Neuronal stem cell (in vitro differentiated cells): ENCODE data around the gene ABLIM1.

Experiments used
- DNase-seq: peaks from one replicate; pipeline ENCODE4 v3.0.0-alpha.2; 2013; ENCODE audit warnings: low spot score
- H2AFZ ChIP-seq: one replicate; pipeline ENCODE4 v1.6.1; 2013; ENCODE audit warnings: mild to moderate bottlenecking, low read length, inconsistent platforms
- H2AK5ac ChIP-seq: 2 replicates; pipeline ENCODE4 v1.6.1; 2013; ENCODE audit warnings: low read depth, mild to moderate bottlenecking, inconsistent platforms, low read length, moderate library complexity, mixed read lengths
- H2BK120ac ChIP-seq: 2 replicates; pipeline ENCODE4 v1.6.1; 2013; ENCODE audit warnings: low read depth, mild to moderate bottlenecking, inconsistent platforms, low read length, moderate library complexity, mixed read lengths
- H2BK12ac ChIP-seq: one replicate; pipeline ENCODE4 v1.6.1; 2013; ENCODE audit warnings: low read length, inconsistent platforms
- H2BK15ac ChIP-seq: 2 replicates; pipeline ENCODE4 v1.6.1; 2013; ENCODE audit warnings: mild to moderate bottlenecking, low read length, inconsistent platforms, mixed read lengths
- H2BK5ac ChIP-seq: one replicate; pipeline ENCODE4 v1.6.1; 2013; ENCODE audit warnings: inconsistent platforms, mild to moderate bottlenecking, low read length, moderate library complexity
- H3K14ac ChIP-seq: one replicate; pipeline ENCODE4 v1.6.1; 2013; ENCODE audit warnings: low read length, inconsistent platforms
- H3K18ac ChIP-seq: 2 replicates; pipeline ENCODE4 v1.6.1; 2013; ENCODE audit warnings: low read length, inconsistent platforms
- H3K23ac ChIP-seq: 2 replicates; pipeline ENCODE4 v1.6.1; 2013; ENCODE audit warnings: low read depth, mild to moderate bottlenecking, mixed read lengths, low read length, inconsistent platforms; ENCODE audit not compliant: poor library complexity
- H3K27ac ChIP-seq: replicated peaks from 3 replicates; pipeline ENCODE4 v1.5.1; 2013; ENCODE audit warnings: low read length, inconsistent platforms
- H3K27me3 ChIP-seq, 3 experiments: 2 replicates each; pipeline ENCODE4 v1.6.1; 2013; ENCODE audit warnings: low read length in 3 of 3, mild to moderate bottlenecking in 2 of 3, inconsistent platforms in 1 of 3, low read depth in 1 of 3, mixed read lengths in 1 of 3, moderate library complexity in 1 of 3; ENCODE audit not compliant: control insufficient read depth in 3 of 3, insufficient read depth in 3 of 3
- H3K36me3 ChIP-seq, 2 donors: replicated peaks in 1 of 2; 2 replicates each; pipeline ENCODE4 v1.6.1; 2013; ENCODE audit warnings: low read length in 2 of 2; ENCODE audit not compliant: control insufficient read depth in 2 of 2, insufficient read depth in 2 of 2
- H3K4ac ChIP-seq: 2 replicates; pipeline ENCODE4 v1.6.1; 2013; ENCODE audit warnings: inconsistent platforms, mild to moderate bottlenecking, low read length, moderate library complexity
- H3K4me1 ChIP-seq, 2 donors: 1 replicate in 1 of 2; 2 replicates in 1 of 2; pipeline ENCODE4 v1.6.1; 2013; ENCODE audit warnings: low read length in 2 of 2, low read depth in 1 of 2; ENCODE audit not compliant: control insufficient read depth in 2 of 2, insufficient read depth in 1 of 2
- H3K4me2 ChIP-seq: one replicate; pipeline ENCODE4 v1.6.1; 2013; ENCODE audit warnings: mild to moderate bottlenecking, low read length, inconsistent platforms; ENCODE audit not compliant: insufficient read depth, poor library complexity, severe bottlenecking
- H3K4me3 ChIP-seq, 2 donors: 2 replicates each; pipeline ENCODE4 v1.5.1; 2013; ENCODE audit warnings: low read length in 2 of 2, mild to moderate bottlenecking in 2 of 2, inconsistent platforms in 1 of 2, moderate library complexity in 1 of 2
- H3K79me1 ChIP-seq: one replicate; pipeline ENCODE4 v1.6.1; 2013; ENCODE audit warnings: low read depth, mild to moderate bottlenecking, inconsistent platforms, low read length, moderate library complexity
- H3K9ac ChIP-seq: one replicate; pipeline ENCODE4 v1.6.1; 2013; ENCODE audit warnings: mild to moderate bottlenecking, low read depth, low read length, inconsistent platforms; ENCODE audit not compliant: poor library complexity
- H3K9me3 ChIP-seq, 2 donors: replicated peaks in 1 of 2; 2 replicates each; pipeline versions ENCODE3 to v1.6.1; 2013; ENCODE audit warnings: low read length in 2 of 2, mild to moderate bottlenecking in 2 of 2, inconsistent platforms in 1 of 2, low read depth in 1 of 2, mixed read lengths in 1 of 2, moderate library complexity in 1 of 2; ENCODE audit not compliant: control insufficient read depth in 2 of 2, insufficient read depth in 1 of 2
- H4K8ac ChIP-seq: one replicate; pipeline ENCODE4 v1.6.1; 2013; ENCODE audit warnings: low read depth, mild to moderate bottlenecking, inconsistent platforms, low read length, moderate library complexity
- H4K91ac ChIP-seq: one replicate; pipeline ENCODE4 v1.6.1; 2013; ENCODE audit warnings: low read length, low read depth, mild to moderate bottlenecking, inconsistent platforms; ENCODE audit not compliant: poor library complexity
- WGBS, 2 donors: extraction: QIAGEN DNeasy Blood & Tissue Kit; methylation state at CpG; one replicate each; pipeline ENCODE4 v1.1.7; 2013; ENCODE audit warnings: missing lambda C conversion rate in 2 of 2, mixed read lengths in 1 of 2; ENCODE audit not compliant: insufficient read length in 2 of 2, insufficient replicate concordance in 1 of 2; ENCODE audit errors: extremely low coverage in 2 of 2; 5-methylcytosine and 5-hydroxymethylcytosine counted together

The ABLIM1 gene

GRCh38 chr10:114537736-114538135, 120.3 kb downstream of the ABLIM1 start:
- Histone ChIP-seq H3K4me1 (peaks cover 10 to 12% of the 10 kb centered on the region in 2 donors), H3K4me2 (no peak overlapping the region), H3K4ac (no peak overlapping the region), H2BK120ac (no peak overlapping the region), H3K23ac (no peak overlapping the region), H3K14ac (no peak overlapping the region), H2BK12ac (no peak overlapping the region), H3K18ac (no peak overlapping the region), H2AFZ (peak overlapping the region; percentile 58), H2BK15ac (no peak overlapping the region), H2AK5ac (no peak overlapping the region), H3K9me3 (peaks cover 3 to 6% of the 10 kb centered on the region in 2 donors), H3K4me3 (no peak overlapping the region), H2BK5ac (no peak overlapping the region), H3K27ac (peak overlapping the region; percentile 62), H3K79me1 (no peaks in the 10 kb centered on the region), H3K27me3 (no peaks in the 10 kb centered on the region), H4K8ac (no peak overlapping the region), H3K36me3 (no peaks in the 10 kb centered on the region), H4K91ac (no peak overlapping the region), H3K9ac (no peak overlapping the region)
- WGBS, 2 donors = no CpG with 5 or more reads among the region's 1 CpG
- no peak for DNase-seq

GRCh38 chr10:114534571-114534981, 123.5 kb downstream of the ABLIM1 start:
- H4K91ac ChIP-seq = no peak overlapping the region
- no CpG with 5 or more reads among the region's 6 CpGs for WGBS, 2 donors

GRCh38 chr10:114532226-114532625, 125.8 kb downstream of the ABLIM1 start:
- Histone ChIP-seq H2BK15ac (no peak overlapping the region), H3K18ac (peak overlapping the region; percentile 49), H3K4ac (no peak overlapping the region), H2BK120ac (no peak overlapping the region), H3K27me3 (no peaks in the 10 kb centered on the region), H3K9ac (no peak overlapping the region), H4K91ac (no peak overlapping the region), H3K9me3 (peaks cover 3 to 6% of the 10 kb centered on the region in 2 donors), H3K79me1 (no peaks in the 10 kb centered on the region), H2BK5ac (no peak overlapping the region), H2AFZ (no peak overlapping the region), H4K8ac (no peak overlapping the region), H2AK5ac (no peak overlapping the region), H3K4me2 (no peak overlapping the region), H3K4me3 (no peak overlapping the region), H2BK12ac (no peak overlapping the region), H3K14ac (no peak overlapping the region), H3K36me3 (no peaks in the 10 kb centered on the region), H3K4me1 (peaks cover 0 to 2% of the 10 kb centered on the region in 2 donors), H3K27ac (no peak overlapping the region), H3K23ac (no peak overlapping the region)
- no CpG with 5 or more reads among the region's 5 CpGs for WGBS, 2 donors
- no peak for DNase-seq

More at GRCh38 chr10:114534571-114534981, 123.5 kb downstream of the ABLIM1 start:
- Histone ChIP-seq H3K4me3 (no peak overlapping the region), H3K9ac (no peak overlapping the region), H3K14ac (no peak overlapping the region), H2AK5ac (no peak overlapping the region), H3K36me3 (no peaks in the 10 kb centered on the region), H3K23ac (no peak overlapping the region), H2AFZ (no peak overlapping the region), H3K9me3 (peaks cover 3 to 6% of the 10 kb centered on the region in 2 donors), H3K27me3 (no peaks in the 10 kb centered on the region), H4K8ac (no peak overlapping the region), H3K4me1 (peaks cover 9 to 11% of the 10 kb centered on the region in 2 donors), H2BK12ac (no peak overlapping the region), H2BK15ac (no peak overlapping the region), H3K4ac (no peak overlapping the region), H3K18ac (no peak overlapping the region), H3K79me1 (no peaks in the 10 kb centered on the region), H3K4me2 (no peak overlapping the region), H2BK5ac (no peak overlapping the region), H3K27ac (no peak overlapping the region), H2BK120ac (no peak overlapping the region)
- no peak for DNase-seq

- Histone ChIP-seq H3K23ac (no peak overlapping the region), H3K36me3 (peaks cover 0 to 7% of the 10 kb centered on the region in 2 donors), H4K91ac (no peak overlapping the region), H3K79me1 (no peaks in the 10 kb centered on the region), H2BK12ac (no peak overlapping the region), H3K4me1 (peaks cover 16 to 24% of the 10 kb centered on the region in 2 donors), H2AFZ (peak overlapping the region; percentile 81), H3K18ac (peak overlapping the region; percentile 20), H2AK5ac (no peak overlapping the region), H3K4ac (no peak overlapping the region), H2BK120ac (no peak overlapping the region), H2BK15ac (no peak overlapping the region), H3K9ac (no peak overlapping the region), H3K9me3 (no peaks in the 10 kb centered on the region), H3K27ac (peak overlapping the region; percentile 49), H3K14ac (no peak overlapping the region), H3K4me3 (peak overlapping the region; percentile 65 to 79), H2BK5ac (no peak overlapping the region), H3K4me2 (peak overlapping the region; percentile 49), H4K8ac (no peak overlapping the region), H3K27me3 (no peaks in the 10 kb centered on the region)
- DNase-seq = peak; percentile 77
- WGBS, 2 donors = no CpG with 5 or more reads among the region's 24 CpGs
Measured at GRCh38 chr10:114526504-114527238, 131.4 kb downstream of the ABLIM1 start.
